HCT116 (cell line): ENCODE results near the gene RNF112. TPM values are rescaled to one million over a fixed set of nuclear protein-coding genes. Genes with fewer than 3 reads are reported as not detected.

Experiments used
- ATAC-seq: fragments of 200-7000 bp; cut with Tn5 transposase; 2 replicates; pipeline ENCODE4 v1.9.1; 2020; ENCODE audit warnings: mild to moderate bottlenecking, moderate library complexity
- BruUV-seq: library from RNA; stranded (reverse); fragments of 400-500 nt; replicated peaks from 2 replicates; lab custom pipeline; 2021; lab: Mats Ljungman, UMichigan
- CTCF ChIA-PET: fragments of 300-600 bp; sonication (Branson Sonifier 250); formaldehyde crosslinking; loops from one replicate; lab custom pipeline; 2021; ENCODE audit warnings: antibody characterized with exemption; lab: Charles Lee
- POLR2A ChIA-PET: fragments of 300-600, 350-600 bp; sonication (Branson Sonifier 250); formaldehyde crosslinking; loops from one replicate; lab custom pipeline; 2021; ENCODE audit warnings: antibody characterized with exemption; lab: Charles Lee
- RAD21 ChIA-PET, 2 experiments: fragments of 300-600 bp; sonication (Branson Sonifier 250); formaldehyde crosslinking; loops; one replicate each; lab custom pipeline; 2023; ENCODE audit warnings: low total read pairs in 2 of 2; ENCODE audit not compliant: uncharacterized antibody in 2 of 2, unreplicated experiment in 2 of 2, low non-redundant PET in 1 of 2; lab: Charles Lee
- DNase-seq: peaks from one replicate; pipeline ENCODE4 v3.0.0-alpha.2; 2010; ENCODE audit warnings: low read depth, low spot score
- H2AFZ ChIP-seq: fragments of 200-600 bp; shearing (Covaris generic), sonication (generic); 2 replicates; pipeline ENCODE4 v1.6.1; 2017; ENCODE audit warnings: low read depth, mixed run types, mixed read lengths, antibody characterized with exemption, low read length; ENCODE audit not compliant: poor library complexity, severe bottlenecking
- H3K27ac ChIP-seq: 2 replicates; pipeline ENCODE4 v1.5.1; 2012; ENCODE audit warnings: low read depth, low read length
- H3K27me3 ChIP-seq: fragments of 200-600 bp; sonication (generic); 2 replicates; pipeline ENCODE4 v1.6.1; 2016; ENCODE audit warnings: mixed run types, low read length, mixed read lengths; ENCODE audit not compliant: insufficient read depth
- H3K36me3 ChIP-seq, 2 experiments: fragments of 200-500 bp in 1 of 2; fragments of 200-600 bp in 1 of 2; sonication (Bioruptor generic) in 1 of 2; sonication (generic) in 1 of 2; 2 replicates each; pipeline versions ENCODE4 v1.5.1 to v1.6.1; 2014 to 2016; ENCODE audit warnings: low read length in 2 of 2, inconsistent platforms in 1 of 2, mixed read lengths in 1 of 2, mixed run types in 1 of 2; ENCODE audit not compliant: insufficient read depth in 2 of 2, control insufficient read depth in 1 of 2
- H3K4me1 ChIP-seq, 2 experiments: fragments of 200-600 bp in 1 of 2; sonication (generic) in 1 of 2; 2 replicates each; pipeline versions ENCODE4 v1.5.1 to v1.6.1; 2012 to 2017; ENCODE audit warnings: low read length in 2 of 2, inconsistent platforms in 1 of 2, mild to moderate bottlenecking in 1 of 2, mixed read lengths in 1 of 2, mixed run types in 1 of 2, moderate library complexity in 1 of 2; ENCODE audit not compliant: insufficient read depth in 2 of 2, control insufficient read depth in 1 of 2
- H3K4me2 ChIP-seq: fragments of 200-600 bp; sonication (generic); 2 replicates; pipeline ENCODE4 v1.6.1; 2017; ENCODE audit warnings: mixed run types, low read length, mixed read lengths
- H3K4me3 ChIP-seq, 2 experiments: fragments of 200-600 bp in 1 of 2; sonication (generic) in 1 of 2; replicated peaks in 1 of 2; 2 replicates each; pipeline ENCODE4 v1.5.1; 2011 to 2016; ENCODE audit warnings: low read length in 2 of 2, control low read depth in 1 of 2, low read depth in 1 of 2, mild to moderate bottlenecking in 1 of 2, mixed read lengths in 1 of 2, mixed run types in 1 of 2
- H3K79me2 ChIP-seq: fragments of 200-600 bp; sonication (generic); 2 replicates; pipeline ENCODE4 v1.6.1; 2017; ENCODE audit warnings: mild to moderate bottlenecking, mixed run types, low read length, moderate library complexity, mixed read lengths; ENCODE audit not compliant: insufficient read depth
- H3K9ac ChIP-seq: fragments of 200-600 bp; sonication (generic); 2 replicates; pipeline ENCODE4 v1.6.1; 2016; ENCODE audit warnings: low read length, mixed read lengths
- H3K9me2 ChIP-seq: fragments of 200-600 bp; sonication (generic), shearing (Covaris generic); 2 replicates; pipeline ENCODE4 v1.6.1; 2017; ENCODE audit warnings: mixed run types, mild to moderate bottlenecking, moderate library complexity; ENCODE audit not compliant: insufficient read depth
- H3K9me3 ChIP-seq, 2 experiments: fragments of 200-500 bp in 1 of 2; fragments of 200-600 bp in 1 of 2; sonication (Bioruptor generic) in 1 of 2; sonication (generic) in 1 of 2; 2 replicates each; pipeline ENCODE4 v1.6.1; 2014 to 2017; ENCODE audit warnings: low read length in 2 of 2, mixed read lengths in 2 of 2, inconsistent platforms in 1 of 2, low read depth in 1 of 2, mild to moderate bottlenecking in 1 of 2, mixed run types in 1 of 2, moderate library complexity in 1 of 2; ENCODE audit not compliant: control insufficient read depth in 1 of 2, insufficient read depth in 1 of 2
- H4K20me1 ChIP-seq: fragments of 200-600 bp; sonication (generic), shearing (Covaris generic); 2 replicates; pipeline ENCODE4 v1.6.1; 2017; ENCODE audit warnings: mixed run types, mild to moderate bottlenecking, moderate library complexity; ENCODE audit not compliant: insufficient read depth
- intact Hi-C: fragments of 100-400 bp; cut with micrococcal nuclease; formaldehyde crosslinking; loops from 2 replicates; pipeline ENCODE4 v1.10.0; 2022
- total RNA-seq: library from RNA; stranded (reverse); gene quantifications from one replicate; pipeline ENCODE4 v1.2.1, GENCODE V29; 2021; ENCODE audit not compliant: unreplicated experiment
- TF ChIP-seq, protein P1 (sequence below): IDR thresholded peaks from 2 replicates; pipeline ENCODE4 v1.6.1; 2012; ENCODE audit warnings: low read depth

RNF112 gene
- total RNA-seq, 1 experiment from 2014 or later = 0.98 TPM

DNA sequence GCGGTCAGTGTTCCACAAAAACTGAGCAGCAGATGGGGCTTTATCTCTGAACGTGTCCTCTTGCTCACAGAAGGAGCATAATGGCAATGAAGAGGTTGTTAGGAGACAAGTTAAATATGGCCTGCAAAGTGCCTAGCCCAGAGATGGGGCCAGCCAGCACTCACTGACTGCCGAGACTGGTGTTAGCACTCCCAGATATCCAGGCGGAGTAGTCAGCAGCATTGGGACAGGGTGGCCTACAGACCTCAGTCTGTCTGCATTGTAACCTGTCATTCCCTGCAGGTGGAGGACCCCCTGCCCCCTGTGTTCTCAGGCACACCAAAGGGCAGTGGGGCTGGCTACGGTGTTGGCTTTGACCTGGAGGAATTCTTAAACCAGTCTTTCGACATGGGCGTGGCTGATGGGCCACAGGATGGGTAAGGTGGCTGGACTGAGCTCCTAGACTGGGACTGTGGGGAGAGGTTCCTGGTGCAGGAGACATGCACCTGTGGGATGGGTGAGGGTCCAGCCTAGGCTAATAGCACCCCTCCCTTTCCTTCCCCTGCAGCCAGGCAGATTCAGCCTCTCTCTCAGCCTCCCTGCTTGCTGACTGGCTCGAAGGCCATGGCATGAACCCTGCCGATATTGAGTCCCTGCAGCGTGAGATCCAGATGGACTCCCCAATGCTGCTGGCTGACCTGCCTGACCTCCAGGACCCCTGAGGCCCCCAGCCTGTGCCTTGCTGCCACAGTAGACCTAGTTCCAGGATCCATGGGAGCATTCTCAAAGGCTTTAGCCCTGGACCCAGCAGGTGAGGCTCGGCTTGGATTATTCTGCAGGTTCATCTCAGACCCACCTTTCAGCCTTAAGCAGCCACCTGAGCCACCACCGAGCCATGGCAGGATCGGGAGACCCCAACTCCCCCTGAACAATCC, 28.2 kb upstream of the RNF112 start:
- Histone ChIP-seq H2AFZ (no peak overlapping the region), H3K4me1 (peaks cover 6 to 22% of the 10 kb centered on the region in 2 experiments; a peak in 2 of 4 replicates), H3K79me2 (no peaks in the 10 kb centered on the region; the same call in 1 of the 2 replicates), H3K27ac (no peak overlapping the region)
- CTCF ChIA-PET = no interaction called here
- TF ChIP-seq, protein P1, sequence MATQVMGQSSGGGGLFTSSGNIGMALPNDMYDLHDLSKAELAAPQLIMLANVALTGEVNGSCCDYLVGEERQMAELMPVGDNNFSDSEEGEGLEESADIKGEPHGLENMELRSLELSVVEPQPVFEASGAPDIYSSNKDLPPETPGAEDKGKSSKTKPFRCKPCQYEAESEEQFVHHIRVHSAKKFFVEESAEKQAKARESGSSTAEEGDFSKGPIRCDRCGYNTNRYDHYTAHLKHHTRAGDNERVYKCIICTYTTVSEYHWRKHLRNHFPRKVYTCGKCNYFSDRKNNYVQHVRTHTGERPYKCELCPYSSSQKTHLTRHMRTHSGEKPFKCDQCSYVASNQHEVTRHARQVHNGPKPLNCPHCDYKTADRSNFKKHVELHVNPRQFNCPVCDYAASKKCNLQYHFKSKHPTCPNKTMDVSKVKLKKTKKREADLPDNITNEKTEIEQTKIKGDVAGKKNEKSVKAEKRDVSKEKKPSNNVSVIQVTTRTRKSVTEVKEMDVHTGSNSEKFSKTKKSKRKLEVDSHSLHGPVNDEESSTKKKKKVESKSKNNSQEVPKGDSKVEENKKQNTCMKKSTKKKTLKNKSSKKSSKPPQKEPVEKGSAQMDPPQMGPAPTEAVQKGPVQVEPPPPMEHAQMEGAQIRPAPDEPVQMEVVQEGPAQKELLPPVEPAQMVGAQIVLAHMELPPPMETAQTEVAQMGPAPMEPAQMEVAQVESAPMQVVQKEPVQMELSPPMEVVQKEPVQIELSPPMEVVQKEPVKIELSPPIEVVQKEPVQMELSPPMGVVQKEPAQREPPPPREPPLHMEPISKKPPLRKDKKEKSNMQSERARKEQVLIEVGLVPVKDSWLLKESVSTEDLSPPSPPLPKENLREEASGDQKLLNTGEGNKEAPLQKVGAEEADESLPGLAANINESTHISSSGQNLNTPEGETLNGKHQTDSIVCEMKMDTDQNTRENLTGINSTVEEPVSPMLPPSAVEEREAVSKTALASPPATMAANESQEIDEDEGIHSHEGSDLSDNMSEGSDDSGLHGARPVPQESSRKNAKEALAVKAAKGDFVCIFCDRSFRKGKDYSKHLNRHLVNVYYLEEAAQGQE = no peak
- TF ChIP-seq, all 23 proteins: peak for 0
- H4K20me1 ChIP-seq = no peaks in the 10 kb centered on the region
- BruUV-seq = no TSS peak
- H3K9ac ChIP-seq = no peak overlapping the region
- no peaks in the 10 kb centered on the region for H3K27me3 ChIP-seq
- no peak for DNase-seq
- ATAC-seq = no peak
- no peaks in the 10 kb centered on the region for H3K9me3 ChIP-seq
- intact Hi-C loops = no loop called here
- no peaks in the 10 kb centered on the region for H3K9me2 ChIP-seq
- ChIA-PET RAD21 (no interaction called here), POLR2A (no interaction called here)
- no peak overlapping the region for H3K4me3 ChIP-seq
- H3K36me3 ChIP-seq = peaks cover 18 to 26% of the 10 kb centered on the region in 2 experiments; a peak in 3 of 4 replicates
- no peak overlapping the region for H3K4me2 ChIP-seq
